ENCODE data around the gene ACAA2. TPM values are rescaled to one million over a fixed set of nuclear protein-coding genes. Genes with fewer than 3 reads are reported as not detected.

The ACAA2 gene
- total RNA-seq, 4 donors from 2014 or later = 27.0 to 72.7 (median 35.0) TPM

GRCh38 chr18:49757513-49758262 lies 55.6 kb downstream of the ACAA2 start:
- no peak overlapping the region for H3K4me3 ChIP-seq (ENCODE audit: low read depth, poor library complexity, severe bottlenecking)
- intact Hi-C loops (cut with DNase I; ENCODE audit: low total_unique reads) = no loop called here
- TF ChIP-seq CTCF (IDR thresholded peaks at IDR 0.05) = no peak
- TF ChIP-seq POLR2A (IDR thresholded peaks at IDR 0.05) = no peak
- DNase-seq (ENCODE audit: low spot score in 2 of 2) = peak in 1 of 2 donors; percentile 26
- 82 to 84% methylated on average over 23 of the region's 23 CpGs for WGBS, 2 donors

DNA sequence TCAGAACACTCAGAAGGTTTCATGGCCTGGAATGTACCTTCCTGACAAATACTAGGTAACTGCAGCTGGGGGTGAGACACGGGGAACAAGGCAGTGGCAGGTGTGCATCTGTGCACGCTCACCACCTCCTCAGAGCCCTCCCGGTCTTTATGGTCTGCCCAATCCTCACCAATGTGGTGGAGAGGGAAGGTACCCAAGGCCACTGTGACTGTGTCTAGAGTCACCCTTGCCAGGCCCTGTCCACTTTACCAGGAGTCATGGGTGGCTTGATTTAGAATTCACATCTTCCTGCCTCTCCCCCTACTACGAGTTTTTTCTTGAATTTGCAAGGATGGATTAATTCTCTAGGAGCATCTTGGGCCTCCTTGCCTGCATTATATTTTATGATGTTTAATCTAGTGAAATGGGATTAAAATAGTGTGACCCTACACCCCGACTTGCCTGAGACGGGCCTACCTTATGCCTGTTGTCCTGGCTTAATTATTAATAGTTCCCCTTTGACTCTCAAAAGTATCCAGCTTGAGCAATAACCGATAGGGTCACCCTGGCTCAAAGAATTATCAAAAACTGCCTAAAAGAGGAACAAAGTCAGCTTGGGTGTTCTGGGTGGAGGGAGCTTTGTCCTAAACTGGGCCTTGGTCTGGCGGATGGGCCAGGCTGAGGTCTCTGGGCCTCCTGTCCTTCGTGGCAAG lies 56.5 kb downstream of the ACAA2 start:
- DNase-seq (ENCODE audit: low spot score in 2 of 2) = peak in 1 of 2 donors; percentile 42
- H3K4me3 ChIP-seq (ENCODE audit: low read depth, poor library complexity, severe bottlenecking) = no peak overlapping the region
- 85 to 91% methylated on average over 9 of the region's 9 CpGs for WGBS, 2 donors
- TF ChIP-seq POLR2A (IDR thresholded peaks at IDR 0.05) (no peak), CTCF (IDR thresholded peaks at IDR 0.05) (no peak)
- intact Hi-C loops (cut with DNase I; ENCODE audit: low total_unique reads) = no loop called here

GRCh38 chr18:49756135-49756534 lies 57.2 kb downstream of the ACAA2 start:
- WGBS, 2 donors = 71 to 78% methylated on average over 6 of the region's 6 CpGs
- no peak for TF ChIP-seq CTCF (IDR thresholded peaks at IDR 0.05)
- no peak for TF ChIP-seq POLR2A (IDR thresholded peaks at IDR 0.05)
- peak in 1 of 2 donors; percentile 18 for DNase-seq (ENCODE audit: low spot score in 2 of 2)

DNA sequence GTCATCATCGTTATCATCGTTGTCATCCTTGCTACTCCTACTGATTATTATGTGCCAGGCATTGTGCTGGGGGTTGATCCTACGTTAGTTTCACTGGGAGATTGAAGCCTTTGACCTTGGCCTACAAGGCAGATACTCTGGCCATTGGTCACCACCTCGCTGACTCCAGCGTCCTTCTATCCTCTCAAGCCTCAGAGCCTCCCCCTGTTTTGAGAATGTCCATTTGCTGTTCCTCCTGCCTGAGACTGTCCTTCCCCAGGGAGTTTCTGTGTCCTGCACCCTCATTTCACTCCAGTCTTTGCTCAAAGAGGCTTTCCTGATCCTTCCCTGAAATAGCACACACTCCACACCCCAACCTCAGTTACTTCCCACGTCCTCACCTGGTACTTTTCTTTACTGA lies 57.8 kb downstream of the ACAA2 start:
- DNase-seq (ENCODE audit: low spot score in 2 of 2) = peak in 1 of 2 donors; percentile 45
- intact Hi-C loops (cut with DNase I; ENCODE audit: low total_unique reads) = no loop called here
- TF ChIP-seq POLR2A (IDR thresholded peaks at IDR 0.05) (no peak), CTCF (IDR thresholded peaks at IDR 0.05) (no peak)
- no peak overlapping the region for H3K4me3 ChIP-seq (ENCODE audit: low read depth, poor library complexity, severe bottlenecking)
- 91 to 95% methylated on average over 6 of the region's 6 CpGs for WGBS, 2 donors

More at GRCh38 chr18:49756135-49756534, 57.2 kb downstream of the ACAA2 start:
- intact Hi-C loops (cut with DNase I; ENCODE audit: low total_unique reads) = no loop called here
- H3K4me3 ChIP-seq (ENCODE audit: low read depth, poor library complexity, severe bottlenecking) = no peak overlapping the region

DNA sequence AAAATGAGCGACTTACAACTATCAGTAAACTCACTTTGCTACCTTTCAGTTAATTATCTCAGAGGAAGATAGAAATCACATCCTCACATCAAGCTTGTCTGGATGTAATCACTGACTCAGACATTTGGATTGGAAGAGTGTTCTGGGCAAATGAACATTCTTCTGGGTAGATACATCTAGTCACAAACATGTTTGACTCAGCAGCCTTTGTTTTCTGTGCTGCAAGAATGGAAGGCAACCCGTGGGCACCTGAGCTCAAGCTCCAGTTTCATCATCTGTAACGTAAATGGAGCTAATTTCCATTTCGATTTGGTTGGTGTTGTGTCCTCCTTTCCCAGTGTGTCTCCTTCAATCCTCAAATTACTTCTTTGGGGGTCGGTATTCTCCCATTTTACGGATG lies 58.5 kb downstream of the ACAA2 start:
- intact Hi-C loops (cut with DNase I; ENCODE audit: low total_unique reads) = no loop called here
- WGBS, 2 donors = 92 to 95% methylated on average over 6 of the region's 6 CpGs
- DNase-seq (ENCODE audit: low spot score in 2 of 2) = peak in 1 of 2 donors; percentile 14
- no peak overlapping the region for H3K4me3 ChIP-seq (ENCODE audit: low read depth, poor library complexity, severe bottlenecking)
- TF ChIP-seq POLR2A (IDR thresholded peaks at IDR 0.05) = no peak
- no peak for TF ChIP-seq CTCF (IDR thresholded peaks at IDR 0.05)
